CD4-positive, alpha-beta T cell treated with Interleukin-4 for 4 hours (primary cell): ENCODE results near the gene ERAP2.

Experiments used
- DNase-seq: peaks from one replicate; pipeline ENCODE4 v3.0.0-alpha.2; 2020

Gene ERAP2

DNA sequence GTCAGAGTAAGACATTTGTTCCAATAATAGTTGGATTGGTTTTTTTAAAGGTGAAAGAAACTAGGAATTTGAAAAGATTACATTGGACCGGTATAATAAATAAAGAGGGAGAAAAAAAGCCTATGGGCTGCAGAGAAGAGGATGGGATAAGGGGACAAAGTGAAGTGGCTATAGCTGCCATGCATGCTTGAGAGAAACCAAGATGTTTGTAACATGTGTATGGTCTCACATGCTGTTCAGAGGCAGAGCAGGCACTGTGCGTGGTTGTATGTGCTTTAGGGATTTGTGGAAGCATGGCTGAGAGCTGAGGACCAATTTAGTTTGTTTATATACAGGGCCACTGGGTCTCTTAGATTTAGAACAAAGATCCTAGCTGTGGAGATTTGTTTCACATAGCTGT is 92.3 kb downstream of the ERAP2 start:
- no peak for DNase-seq
